PC-9 (cell line): ENCODE data around the gene MSH4. TPM values are rescaled to one million over a fixed set of nuclear protein-coding genes. Genes with fewer than 3 reads are reported as not detected.
"Not testable (repeated sequence)": the region's sequence is repeated elsewhere in the genome, so short reads cannot be mapped to it uniquely, and the experiment has no call there.

Experiments
- BruUV-seq: library from RNA; stranded (reverse); fragments of 400-500 nt; replicated peaks from 2 replicates; lab custom pipeline; 2021; lab: Mats Ljungman, UMichigan
- CTCF ChIA-PET: fragments of 300-600 bp; sonication (Branson Sonifier 250); formaldehyde crosslinking; loops from one replicate; lab custom pipeline; 2022; ENCODE audit warnings: antibody characterized with exemption; lab: Charles Lee
- POLR2A ChIA-PET: fragments of 300-600 bp; sonication (Branson Sonifier 250); formaldehyde crosslinking; loops from one replicate; lab custom pipeline; 2022; ENCODE audit warnings: antibody characterized with exemption; ENCODE audit not compliant: unreplicated experiment; lab: Charles Lee
- DNase-seq, 2 experiments: peaks; one replicate each; pipeline versions ENCODE4 v3.0.0 to v3.0.0-alpha.2; 2015 to 2022; ENCODE audit warnings: mixed read lengths in 1 of 2
- H2AFZ ChIP-seq: fragments of 200-600 bp; sonication (generic); 2 replicates; pipeline ENCODE4 v1.8.1; 2017; ENCODE audit warnings: antibody characterized with exemption
- H3F3A ChIP-seq: fragments of 200-600 bp; sonication (generic); 2 replicates; pipeline ENCODE4 v1.8.1; 2017; ENCODE audit warnings: antibody characterized with exemption, mild to moderate bottlenecking, low read depth; ENCODE audit not compliant: insufficient read depth
- H3K27ac ChIP-seq: fragments of 200-600 bp; sonication (generic); 2 replicates; pipeline ENCODE4 v1.6.1; 2016; ENCODE audit warnings: mixed run types
- H3K27me3 ChIP-seq: fragments of 200-600 bp; sonication (generic); 2 replicates; pipeline ENCODE4 v1.6.1; 2016; ENCODE audit warnings: low read depth, mixed run types; ENCODE audit not compliant: insufficient read depth
- H3K36me3 ChIP-seq: fragments of 200-600 bp; sonication (generic); 2 replicates; pipeline ENCODE4 v1.6.1; 2016; ENCODE audit warnings: low read depth, mixed run types
- H3K4me1 ChIP-seq: fragments of 200-600 bp; sonication (generic); replicated peaks from 2 replicates; pipeline ENCODE4 v1.6.1; 2016; ENCODE audit warnings: mixed run types; ENCODE audit not compliant: insufficient read depth
- H3K4me2 ChIP-seq: fragments of 200-600 bp; sonication (generic); 2 replicates; pipeline ENCODE4 v1.6.1; 2017; ENCODE audit warnings: mixed run types
- H3K4me3 ChIP-seq: fragments of 200-600 bp; sonication (generic); 2 replicates; pipeline ENCODE4 v1.6.1; 2016; ENCODE audit warnings: mixed run types
- H3K79me2 ChIP-seq: fragments of 200-600 bp; sonication (generic); 2 replicates; pipeline ENCODE4 v1.6.1; 2017; ENCODE audit warnings: low read depth, mixed run types
- H3K9me2 ChIP-seq: fragments of 200-600 bp; sonication (generic); 2 replicates; pipeline ENCODE4 v1.8.1; 2017; ENCODE audit warnings: mild to moderate bottlenecking; ENCODE audit not compliant: insufficient read depth
- H3K9me3 ChIP-seq: fragments of 200-600 bp; sonication (generic); 2 replicates; pipeline ENCODE4 v1.8.1; 2016; ENCODE audit warnings: low read depth; ENCODE audit not compliant: insufficient read depth
- H4K20me1 ChIP-seq: fragments of 200-600 bp; sonication (generic); 2 replicates; pipeline ENCODE4 v1.8.1; 2017; ENCODE audit not compliant: insufficient read depth
- EZH2 ChIP-seq: fragments of 200-600 bp; sonication (generic); IDR thresholded peaks from 2 replicates; pipeline ENCODE4 v1.8.0; 2017; ENCODE audit warnings: antibody characterized with exemption, low read depth
- intact Hi-C: fragments of 100-400 bp; cut with micrococcal nuclease; formaldehyde crosslinking; loops from one replicate; pipeline ENCODE4 v1.10.0; 2022; ENCODE audit not compliant: unreplicated experiment
- total RNA-seq: library from RNA; stranded (reverse); gene quantifications from 2 replicates; pipeline ENCODE4 v1.2.3, GENCODE V29; 2021
- TF ChIP-seq, protein P1 (sequence below): fragments of 200-600 bp; sonication (generic); conservative IDR thresholded peaks from 2 replicates; pipeline ENCODE4 v1.6.1; 2017; ENCODE audit warnings: mixed run types, antibody characterized with exemption, mild to moderate bottlenecking, moderate library complexity

The MSH4 gene
- total RNA-seq, 1 experiment from 2014 or later: 0.35 TPM

DNA sequence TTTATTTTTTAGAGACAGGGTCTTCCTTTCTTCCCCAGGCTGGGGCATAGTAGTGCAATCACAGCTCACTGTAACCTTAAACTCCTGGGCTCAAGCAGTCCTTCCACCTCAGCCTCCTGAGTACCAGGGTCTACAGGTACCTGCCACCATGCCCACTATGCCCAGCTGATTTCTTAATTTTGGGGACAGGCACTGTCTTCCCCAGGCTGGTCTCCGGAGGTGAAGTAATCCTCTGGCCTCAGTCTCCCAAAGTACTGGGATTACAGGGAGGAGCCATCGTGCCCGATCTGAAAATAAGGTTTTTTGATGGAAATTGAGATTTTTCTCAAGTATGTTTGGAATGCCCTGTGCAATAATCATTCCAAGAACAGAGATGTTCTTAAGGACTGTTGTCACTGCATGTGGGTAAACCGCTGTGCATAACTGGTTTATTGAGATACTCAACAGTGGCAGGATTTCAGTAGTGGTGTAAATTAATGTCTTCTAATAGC, 934 bp upstream of the MSH4 start:
- TF ChIP-seq, protein P1, sequence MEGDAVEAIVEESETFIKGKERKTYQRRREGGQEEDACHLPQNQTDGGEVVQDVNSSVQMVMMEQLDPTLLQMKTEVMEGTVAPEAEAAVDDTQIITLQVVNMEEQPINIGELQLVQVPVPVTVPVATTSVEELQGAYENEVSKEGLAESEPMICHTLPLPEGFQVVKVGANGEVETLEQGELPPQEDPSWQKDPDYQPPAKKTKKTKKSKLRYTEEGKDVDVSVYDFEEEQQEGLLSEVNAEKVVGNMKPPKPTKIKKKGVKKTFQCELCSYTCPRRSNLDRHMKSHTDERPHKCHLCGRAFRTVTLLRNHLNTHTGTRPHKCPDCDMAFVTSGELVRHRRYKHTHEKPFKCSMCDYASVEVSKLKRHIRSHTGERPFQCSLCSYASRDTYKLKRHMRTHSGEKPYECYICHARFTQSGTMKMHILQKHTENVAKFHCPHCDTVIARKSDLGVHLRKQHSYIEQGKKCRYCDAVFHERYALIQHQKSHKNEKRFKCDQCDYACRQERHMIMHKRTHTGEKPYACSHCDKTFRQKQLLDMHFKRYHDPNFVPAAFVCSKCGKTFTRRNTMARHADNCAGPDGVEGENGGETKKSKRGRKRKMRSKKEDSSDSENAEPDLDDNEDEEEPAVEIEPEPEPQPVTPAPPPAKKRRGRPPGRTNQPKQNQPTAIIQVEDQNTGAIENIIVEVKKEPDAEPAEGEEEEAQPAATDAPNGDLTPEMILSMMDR: no peak
- no peak for TF ChIP-seq EZH2
- BruUV-seq: no TSS peak
- Histone ChIP-seq H3K79me2 (peaks cover 23% of the 10 kb centered on the region), H3K27ac (no peak overlapping the region), H3K27me3 (no peaks in the 10 kb centered on the region), H3K4me3 (no peak overlapping the region), H2AFZ (no peak overlapping the region), H4K20me1 (peaks cover 59% of the 10 kb centered on the region), H3K9me3 (no peaks in the 10 kb centered on the region), H3K9me2 (no peaks in the 10 kb centered on the region), H3K4me2 (no peak overlapping the region), H3K4me1 (peaks cover 20% of the 10 kb centered on the region), H3F3A (peaks cover 85% of the 10 kb centered on the region), H3K36me3 (peaks cover 40% of the 10 kb centered on the region)
- CTCF ChIA-PET: no interaction called here
- intact Hi-C loops: no loop called here
- POLR2A ChIA-PET: no interaction called here
- no peak for DNase-seq

DNA sequence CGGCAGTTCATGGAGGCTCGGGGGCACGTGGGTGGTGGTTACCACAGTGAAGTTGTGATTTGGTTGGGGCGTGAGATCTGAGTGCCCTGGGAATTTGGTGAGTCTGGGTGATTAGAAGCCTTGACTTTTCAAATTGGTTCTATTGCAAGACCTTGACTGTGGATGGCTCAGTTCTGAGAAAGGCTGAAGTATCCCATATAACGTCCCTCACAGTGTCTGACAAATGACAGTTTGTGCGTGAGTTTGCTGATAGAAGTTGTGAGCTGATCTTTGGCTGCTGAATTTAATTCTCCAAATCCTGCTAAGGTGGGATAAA, 549 bp downstream of the MSH4 start:
- POLR2A ChIA-PET: no interaction called here
- BruUV-seq: no TSS peak
- CTCF ChIA-PET: no interaction called here
- no peak for DNase-seq
- Histone ChIP-seq H3K4me3 (no peak overlapping the region), H4K20me1 (peaks cover 44% of the 10 kb centered on the region), H3K4me1 (peaks cover 5% of the 10 kb centered on the region), H3K9me3 (no peaks in the 10 kb centered on the region), H3F3A (peaks cover 71% of the 10 kb centered on the region), H3K4me2 (no peak overlapping the region), H3K27ac (no peak overlapping the region), H3K79me2 (peaks cover 8% of the 10 kb centered on the region), H3K27me3 (no peaks in the 10 kb centered on the region), H2AFZ (no peak overlapping the region), H3K9me2 (no peaks in the 10 kb centered on the region), H3K36me3 (peaks cover 25% of the 10 kb centered on the region)
- TF ChIP-seq, protein P1: no peak
- TF ChIP-seq EZH2: no peak
- intact Hi-C loops: no loop called here

GRCh38 chr1:75797606-75798216, 1.0 kb downstream of the MSH4 start:
- CTCF ChIA-PET: no interaction called here
- no peaks in the 10 kb centered on the region for H3K27me3 ChIP-seq
- no peak overlapping the region for H3K4me2 ChIP-seq
- no peak overlapping the region for H3K27ac ChIP-seq
- peaks cover 20% of the 10 kb centered on the region for H3K36me3 ChIP-seq
- no peak for TF ChIP-seq EZH2
- TF ChIP-seq, protein P1: no peak
- H4K20me1 ChIP-seq: peaks cover 39% of the 10 kb centered on the region
- H3K9me2 ChIP-seq: no peaks in the 10 kb centered on the region
- POLR2A ChIA-PET: no interaction called here
- intact Hi-C loops: no loop called here
- H3K9me3 ChIP-seq: no peaks in the 10 kb centered on the region
- H3F3A ChIP-seq: peaks cover 66% of the 10 kb centered on the region
- H3K79me2 ChIP-seq: peaks cover 4% of the 10 kb centered on the region
- H2AFZ ChIP-seq: no peak overlapping the region
- no peaks in the 10 kb centered on the region for H3K4me1 ChIP-seq
- DNase-seq: no peak
- no peak overlapping the region for H3K4me3 ChIP-seq
- no TSS peak for BruUV-seq

GRCh38 chr1:75801480-75801879, 4.8 kb downstream of the MSH4 start:
- intact Hi-C loops, H3K79me2 ChIP-seq, H3K4me1 ChIP-seq, POLR2A ChIA-PET, CTCF ChIA-PET, H3K4me3 ChIP-seq, H3K27me3 ChIP-seq, H2AFZ ChIP-seq, H3K9me2 ChIP-seq, BruUV-seq, DNase-seq, H3K27ac ChIP-seq, H3K36me3 ChIP-seq, H3K4me2 ChIP-seq, H4K20me1 ChIP-seq, H3K9me3 ChIP-seq: not testable (repeated sequence)
- H3F3A ChIP-seq: peaks cover 28% of the 10 kb centered on the region
